Vagina (tissue), 2 donors: ENCODE measurements around the gene AGR3.

Experiments used
- CTCF ChIP-seq, 3 experiments: fragments of 450-650 bp in 2 of 3; fragments of 200-600 bp in 1 of 3; sonication (generic) in 1 of 3; IDR thresholded peaks; one replicate each; pipeline ENCODE4 v1.5.1; 2017 to 2019; ENCODE audit warnings: antibody characterized with exemption in 3 of 3, mild to moderate bottlenecking in 2 of 3, moderate library complexity in 2 of 3
- POLR2AphosphoS5 ChIP-seq, 2 donors: sonication (generic); formaldehyde crosslinking; IDR thresholded peaks; one replicate each; pipeline ENCODE4 v1.9.0; 2017; ENCODE audit warnings: antibody characterized with exemption in 2 of 2, mild to moderate bottlenecking in 2 of 2, low read depth in 1 of 2; ENCODE audit not compliant: insufficient read depth in 1 of 2

- TF ChIP-seq POLR2AphosphoS5 (IDR thresholded peaks at IDR 0.05; ENCODE audit: insufficient read depth in 1 of 2, low read depth in 1 of 2) (no peak), CTCF (IDR thresholded peaks at IDR 0.05) (no peak)
Measured at GRCh38 chr7:16913643-16914042, 31.9 kb upstream of the AGR3 start.
